ENCODE measurements around the gene ZCCHC10. TPM values are rescaled to one million over a fixed set of nuclear protein-coding genes. Genes with fewer than 3 reads are reported as not detected.
"Not testable (repeated sequence)": the region's sequence is repeated elsewhere in the genome, so short reads cannot be mapped to it uniquely, and the experiment has no call there.

ZCCHC10 gene
- total RNA-seq, 1 donor from 2014 or later: 23.1 TPM

GRCh38 chr5:133032852-133033742 lies 6.7 kb upstream of the ZCCHC10 start:
- Mint-ChIP-seq H3K4me3 (ENCODE audit: low read depth) (peak overlapping the region; percentile 36), H3K9me3 (ENCODE audit: low read depth) (no peaks in the 10 kb centered on the region), H3K27me3 (no peaks in the 10 kb centered on the region), H3K4me1 (ENCODE audit: low read depth) (peaks cover 28% of the 10 kb centered on the region), H3K27ac (peak overlapping the region; percentile 95), H3K36me3 (ENCODE audit: insufficient read depth) (no peaks in the 10 kb centered on the region)
- no peak for DNase-seq (ENCODE audit: low spot score, unreplicated experiment)
- no peak for TF ChIP-seq CTCF (IDR thresholded peaks at IDR 0.05; ENCODE audit: unreplicated experiment)

- Mint-ChIP-seq H3K27ac (peak overlapping the region; percentile 77), H3K4me1 (ENCODE audit: low read depth) (peaks cover 31% of the 10 kb centered on the region), H3K4me3 (ENCODE audit: low read depth) (no peak overlapping the region), H3K27me3 (no peaks in the 10 kb centered on the region), H3K9me3 (ENCODE audit: low read depth) (no peaks in the 10 kb centered on the region), H3K36me3 (ENCODE audit: insufficient read depth) (no peaks in the 10 kb centered on the region)
- TF ChIP-seq CTCF (IDR thresholded peaks at IDR 0.05; ENCODE audit: unreplicated experiment): no peak
- no peak for DNase-seq (ENCODE audit: low spot score, unreplicated experiment)
Measured at GRCh38 chr5:133030343-133031005, 4.1 kb upstream of the ZCCHC10 start.

GRCh38 chr5:133029416-133029815 lies 3.1 kb upstream of the ZCCHC10 start:
- Mint-ChIP-seq H3K27me3 (no peaks in the 10 kb centered on the region), H3K4me3 (ENCODE audit: low read depth) (no peak overlapping the region), H3K9me3 (ENCODE audit: low read depth) (no peaks in the 10 kb centered on the region), H3K36me3 (ENCODE audit: insufficient read depth) (no peaks in the 10 kb centered on the region), H3K4me1 (ENCODE audit: low read depth) (peaks cover 25% of the 10 kb centered on the region), H3K27ac (no peak overlapping the region)
- DNase-seq (ENCODE audit: low spot score, unreplicated experiment): no peak
- no peak for TF ChIP-seq CTCF (IDR thresholded peaks at IDR 0.05; ENCODE audit: unreplicated experiment)

GRCh38 chr5:133026664-133027153 lies 360 bp upstream of the ZCCHC10 start:
- H3K4me1 Mint-ChIP-seq (ENCODE audit: low read depth): peaks cover 18% of the 10 kb centered on the region
- no peak for TF ChIP-seq CTCF (IDR thresholded peaks at IDR 0.05; ENCODE audit: unreplicated experiment)
- H3K4me3 Mint-ChIP-seq (ENCODE audit: low read depth): peak overlapping the region; percentile 92
- H3K27me3 Mint-ChIP-seq: no peaks in the 10 kb centered on the region
- H3K27ac Mint-ChIP-seq: peak overlapping the region; percentile 92
- H3K9me3 Mint-ChIP-seq (ENCODE audit: low read depth): no peaks in the 10 kb centered on the region
- peaks cover 3% of the 10 kb centered on the region for H3K36me3 Mint-ChIP-seq (ENCODE audit: insufficient read depth)
- DNase-seq (ENCODE audit: low spot score, unreplicated experiment): no peak

- H3K4me3 Mint-ChIP-seq (ENCODE audit: low read depth); H3K27me3 Mint-ChIP-seq; DNase-seq (ENCODE audit: low spot score, unreplicated experiment); H3K27ac Mint-ChIP-seq; H3K9me3 Mint-ChIP-seq (ENCODE audit: low read depth); H3K4me1 Mint-ChIP-seq (ENCODE audit: low read depth): not testable (repeated sequence)
- H3K36me3 Mint-ChIP-seq (ENCODE audit: insufficient read depth): peaks cover 14% of the 10 kb centered on the region
Measured at GRCh38 chr5:133019471-133019870, 6.9 kb downstream of the ZCCHC10 start.
